Esophagus muscularis mucosa (tissue), 4 donors: ENCODE measurements around the gene ACACA.

Experiments
- CTCF ChIP-seq, 3 experiments: fragments of 200-600 bp in 2 of 3; fragments of 450-650 bp in 1 of 3; sonication (generic) in 2 of 3; IDR thresholded peaks; one replicate each; pipeline ENCODE4 v1.5.1; 2017 to 2019; ENCODE audit warnings: antibody characterized with exemption in 3 of 3, mild to moderate bottlenecking in 2 of 3, moderate library complexity in 1 of 3
- EP300 ChIP-seq: sonication (generic); formaldehyde crosslinking; IDR thresholded peaks from one replicate; pipeline ENCODE4 v1.6.1; 2017; ENCODE audit warnings: antibody characterized with exemption
- POLR2A ChIP-seq: fragments of 450-650 bp; IDR thresholded peaks from one replicate; pipeline ENCODE4 v1.6.1; 2017; ENCODE audit warnings: antibody characterized with exemption, moderate library complexity, mild to moderate bottlenecking, low read depth
- POLR2AphosphoS5 ChIP-seq, 2 donors: sonication (generic); formaldehyde crosslinking; IDR thresholded peaks; one replicate each; pipeline ENCODE4 v1.6.1; 2017; ENCODE audit warnings: antibody characterized with exemption in 2 of 2

DNA sequence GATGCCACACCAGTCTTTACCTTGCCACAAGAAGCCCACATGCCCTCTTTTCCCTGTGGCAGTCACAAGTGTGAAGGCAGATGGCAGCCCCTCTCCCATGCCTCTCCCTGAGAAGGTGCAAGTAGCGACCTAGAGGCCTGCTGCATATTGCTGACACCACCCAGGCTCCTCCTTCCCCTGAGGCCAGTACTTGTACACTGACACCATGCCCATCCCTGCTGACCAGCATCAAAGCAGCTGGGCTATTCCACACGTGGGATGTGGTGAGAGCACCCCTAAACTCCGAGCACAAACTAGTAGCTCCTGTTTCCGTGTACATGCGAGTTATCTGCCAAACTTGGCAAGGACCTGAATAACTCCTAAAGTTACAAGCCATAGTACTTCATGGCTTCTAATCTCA lies 308.5 kb downstream of the ACACA start:
- TF ChIP-seq POLR2A: no peak
- no peak for TF ChIP-seq CTCF (IDR thresholded peaks at IDR 0.05)
- no peak for TF ChIP-seq POLR2AphosphoS5 (IDR thresholded peaks at IDR 0.05)
- no peak for TF ChIP-seq EP300
